ENCODE results near the gene SPDYE8. TPM values are rescaled to one million over a fixed set of nuclear protein-coding genes. Genes with fewer than 3 reads are reported as not detected.
"Not testable (repeated sequence)": the region's sequence is repeated elsewhere in the genome, so short reads cannot be mapped to it uniquely, and the experiment has no call there.

SPDYE8 gene
- total and polyA plus RNA-seq, 4 donors: 0.06 to 1.6 (median 0.36) TPM; not detected in 1

DNA sequence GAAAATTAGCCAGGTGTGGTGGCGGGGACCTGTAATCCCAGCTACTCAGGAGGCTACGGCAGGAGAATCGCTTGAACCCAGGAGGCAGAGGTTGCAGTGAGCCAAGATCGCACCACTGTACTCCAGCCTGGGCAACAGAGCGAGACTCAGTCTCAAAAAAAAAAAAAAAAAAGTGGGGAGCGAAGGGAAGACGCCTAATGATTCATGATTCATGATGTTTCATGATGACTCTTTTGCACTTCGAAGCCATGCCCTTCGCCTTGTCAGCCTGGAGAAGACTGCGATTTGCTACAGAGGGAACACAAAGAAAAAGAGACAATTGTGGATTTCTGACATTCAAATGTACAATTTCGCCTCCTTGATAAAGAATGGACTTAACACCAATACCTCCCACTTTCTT, 47.5 kb downstream of the SPDYE8 start:
- H3K36me3 ChIP-seq (ENCODE audit: control insufficient read depth, insufficient read depth, low read length); H3K4me1 ChIP-seq (ENCODE audit: control insufficient read depth, insufficient read depth, low read length); H3K27me3 ChIP-seq (ENCODE audit: control insufficient read depth, insufficient read depth, low read length); DNase-seq (ENCODE audit: low read depth in 4 of 6, low spot score in 6 of 6); H3K9me3 ChIP-seq (ENCODE audit: control insufficient read depth, insufficient read depth, low read length); H3K4me3 ChIP-seq (ENCODE audit: low read depth, low read length); H3K27ac ChIP-seq (ENCODE audit: low read depth, low read length): not testable (repeated sequence)
- no CpG with 5 or more reads among the region's 11 CpGs for WGBS (ENCODE audit: insufficient coverage)

DNA sequence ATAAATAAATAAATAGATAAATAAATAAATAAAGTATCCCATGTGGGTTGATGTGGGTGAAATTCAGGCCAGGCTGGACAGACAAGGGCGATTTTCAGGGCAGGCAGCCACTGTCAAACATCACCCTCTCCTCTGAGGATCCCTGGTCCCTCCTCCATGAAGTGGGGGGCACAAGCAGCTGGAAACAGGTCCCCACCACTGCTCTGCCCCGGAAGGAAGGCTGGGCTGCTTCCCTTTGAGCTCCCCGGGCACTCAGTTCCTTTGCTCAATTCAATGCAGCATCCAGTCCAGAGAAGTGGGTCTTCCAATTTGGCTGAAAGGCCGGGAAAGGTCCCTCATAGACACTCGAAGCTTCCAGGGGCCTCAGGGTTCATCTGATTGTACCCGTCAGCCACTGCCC, 49.2 kb downstream of the SPDYE8 start:
- DNase-seq (ENCODE audit: low read depth in 4 of 6, low spot score in 6 of 6); H3K27ac ChIP-seq (ENCODE audit: low read depth, low read length); H3K36me3 ChIP-seq (ENCODE audit: control insufficient read depth, insufficient read depth, low read length); H3K4me1 ChIP-seq (ENCODE audit: control insufficient read depth, insufficient read depth, low read length); H3K4me3 ChIP-seq (ENCODE audit: low read depth, low read length); H3K9me3 ChIP-seq (ENCODE audit: control insufficient read depth, insufficient read depth, low read length); H3K27me3 ChIP-seq (ENCODE audit: control insufficient read depth, insufficient read depth, low read length): not testable (repeated sequence)
- no CpG with 5 or more reads among the region's 6 CpGs for WGBS (ENCODE audit: insufficient coverage)

DNA sequence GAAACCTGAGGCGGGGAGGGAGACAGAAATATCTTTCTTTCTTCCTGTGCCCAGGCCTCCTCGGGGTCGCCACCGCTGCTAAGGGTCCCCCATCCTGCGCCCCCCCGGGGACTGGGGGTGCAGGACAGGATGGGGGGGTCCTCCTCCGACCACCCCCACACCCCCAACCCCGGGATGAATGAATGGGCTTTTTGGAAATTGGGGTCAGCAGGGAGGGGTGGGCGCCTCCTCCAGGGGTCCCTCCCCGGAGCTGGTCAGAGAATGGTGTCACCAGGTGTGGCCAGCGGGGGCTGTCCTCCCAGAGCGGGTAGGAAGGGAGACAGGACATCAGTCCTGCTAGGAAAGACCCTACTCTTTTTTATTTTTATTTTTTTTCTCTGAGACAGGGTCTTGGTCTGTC, 53.1 kb downstream of the SPDYE8 start:
- not testable (repeated sequence) for H3K27ac ChIP-seq (ENCODE audit: low read depth, low read length); H3K4me3 ChIP-seq (ENCODE audit: low read depth, low read length)
- no CpG with 5 or more reads among the region's 12 CpGs for WGBS (ENCODE audit: insufficient coverage)

DNA sequence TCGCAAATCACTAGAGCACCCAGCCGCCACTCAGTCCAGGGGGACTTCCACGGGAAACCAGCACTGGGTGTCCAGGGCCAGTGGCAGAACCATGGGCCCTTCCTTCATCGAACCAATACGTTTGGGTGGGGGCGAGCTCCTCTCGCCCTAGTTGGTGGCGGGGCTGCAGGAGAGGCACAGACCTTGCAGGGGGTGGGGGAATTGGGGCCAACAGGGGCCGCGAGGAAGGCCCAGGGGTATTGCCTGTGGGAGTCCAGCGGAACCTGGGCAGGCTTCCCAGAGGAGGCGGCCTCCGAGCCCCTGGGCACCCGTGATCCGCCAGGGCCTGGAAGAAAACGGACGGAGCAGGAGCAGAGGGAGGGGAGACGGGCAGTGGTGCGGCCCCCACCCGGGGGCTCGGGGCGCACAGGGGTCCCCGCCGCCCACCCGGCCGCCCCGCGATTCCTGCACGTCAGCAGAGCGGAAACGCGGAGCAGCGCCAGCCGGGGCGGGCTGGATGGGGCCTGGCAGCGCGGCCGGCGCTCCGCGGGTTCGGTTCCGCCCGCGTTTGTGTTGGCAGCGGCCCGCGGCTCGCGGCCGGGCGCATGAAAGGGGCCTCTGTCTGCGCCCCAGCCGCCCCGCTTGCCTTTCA, 53.8 kb downstream of the SPDYE8 start:
- not testable (repeated sequence) for H3K4me1 ChIP-seq (ENCODE audit: control insufficient read depth, insufficient read depth, low read length); H3K36me3 ChIP-seq (ENCODE audit: control insufficient read depth, insufficient read depth, low read length); H3K4me3 ChIP-seq (ENCODE audit: low read depth, low read length); H3K27me3 ChIP-seq (ENCODE audit: control insufficient read depth, insufficient read depth, low read length); DNase-seq (ENCODE audit: low read depth in 4 of 6, low spot score in 6 of 6); H3K27ac ChIP-seq (ENCODE audit: low read depth, low read length); H3K9me3 ChIP-seq (ENCODE audit: control insufficient read depth, insufficient read depth, low read length)
- 82% methylated on average over 5 of the region's 55 CpGs for WGBS (ENCODE audit: insufficient coverage)

More for the DNA sequence above, 53.1 kb downstream of the SPDYE8 start:
- not testable (repeated sequence) for H3K36me3 ChIP-seq (ENCODE audit: control insufficient read depth, insufficient read depth, low read length); H3K4me1 ChIP-seq (ENCODE audit: control insufficient read depth, insufficient read depth, low read length); DNase-seq (ENCODE audit: low read depth in 4 of 6, low spot score in 6 of 6); H3K27me3 ChIP-seq (ENCODE audit: control insufficient read depth, insufficient read depth, low read length); H3K9me3 ChIP-seq (ENCODE audit: control insufficient read depth, insufficient read depth, low read length)

DNA sequence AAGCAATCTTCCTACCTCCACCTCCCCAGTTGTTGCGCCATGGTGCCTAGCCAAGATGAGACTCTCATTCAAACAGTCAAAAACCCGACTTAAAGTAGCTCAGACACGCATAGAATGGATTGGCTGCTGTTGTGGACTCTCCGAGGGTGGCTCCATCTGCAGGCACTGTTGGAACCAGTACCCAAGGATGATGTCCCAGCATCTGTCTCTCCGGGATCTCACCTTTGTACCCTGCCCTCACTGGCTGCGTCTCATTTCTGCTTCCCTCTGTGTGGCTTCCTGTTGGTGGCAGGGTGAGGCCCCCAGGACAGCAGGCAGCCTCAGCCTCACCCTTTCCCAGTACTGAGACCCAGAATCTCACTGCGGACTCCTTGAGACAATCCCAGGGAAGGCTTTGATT, 54.8 kb downstream of the SPDYE8 start:
- H3K27me3 ChIP-seq (ENCODE audit: control insufficient read depth, insufficient read depth, low read length); H3K9me3 ChIP-seq (ENCODE audit: control insufficient read depth, insufficient read depth, low read length); H3K36me3 ChIP-seq (ENCODE audit: control insufficient read depth, insufficient read depth, low read length); H3K27ac ChIP-seq (ENCODE audit: low read depth, low read length); H3K4me1 ChIP-seq (ENCODE audit: control insufficient read depth, insufficient read depth, low read length); DNase-seq (ENCODE audit: low read depth in 4 of 6, low spot score in 6 of 6); H3K4me3 ChIP-seq (ENCODE audit: low read depth, low read length): not testable (repeated sequence)
- no CpG with 5 or more reads among the region's 7 CpGs for WGBS (ENCODE audit: insufficient coverage)

DNA sequence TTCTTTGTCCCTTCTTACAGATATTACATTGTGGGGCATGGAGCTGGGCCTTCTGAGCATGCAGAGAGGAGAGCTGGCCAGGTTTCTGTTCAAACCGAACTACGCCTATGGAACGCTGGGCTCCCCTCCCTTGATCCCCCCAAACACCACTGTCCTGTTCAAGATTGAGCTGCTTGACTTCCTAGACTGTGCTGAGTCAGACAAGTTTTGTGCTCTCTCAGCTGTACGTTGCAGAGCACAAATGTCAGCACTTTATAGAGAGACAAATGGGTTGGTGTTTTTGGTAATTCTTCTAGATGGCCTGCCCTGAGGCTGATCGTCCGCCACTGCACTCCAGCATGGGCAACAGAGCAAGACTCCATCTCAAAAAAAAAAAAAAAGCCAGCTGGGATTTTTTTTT, 58.1 kb downstream of the SPDYE8 start:
- not testable (repeated sequence) for H3K27me3 ChIP-seq (ENCODE audit: control insufficient read depth, insufficient read depth, low read length); H3K36me3 ChIP-seq (ENCODE audit: control insufficient read depth, insufficient read depth, low read length); DNase-seq (ENCODE audit: low read depth in 4 of 6, low spot score in 6 of 6); H3K27ac ChIP-seq (ENCODE audit: low read depth, low read length); H3K9me3 ChIP-seq (ENCODE audit: control insufficient read depth, insufficient read depth, low read length); H3K4me3 ChIP-seq (ENCODE audit: low read depth, low read length); H3K4me1 ChIP-seq (ENCODE audit: control insufficient read depth, insufficient read depth, low read length)
- no CpG with 5 or more reads among the region's 6 CpGs for WGBS (ENCODE audit: insufficient coverage)

Small RNA genes within 50 kb of the gene (small RNA-seq; reads per million reads assigned to genes)
- gene RF00019 (ENCODE audit: low replicate concordance): not detected

Other genes with a start within 250 kb of the SPDYE8 start
- gene TYW1B, start 201.6 kb downstream of the SPDYE8 start, total RNA-seq: 10 to 100 TPM in 1 of 2 donors, 1 to 10 TPM in 1; 5.5 to 11.5 TPM
- 1 to 10 TPM; 2.4 to 5.0 TPM for gene TYW1B, start 201.6 kb downstream of the SPDYE8 start, polyA plus RNA-seq (ENCODE audit: insufficient read length in 2 of 2)
- 10 to 100 TPM in 1 of 2 donors, 1 to 10 TPM in 1; 9.8 to 10.9 TPM for gene POM121, start 104.7 kb downstream of the SPDYE8 start, total RNA-seq
- gene POM121, start 104.7 kb downstream of the SPDYE8 start, polyA plus RNA-seq (ENCODE audit: insufficient read length in 2 of 2): 10 to 100 TPM; 49.8 to 53.7 TPM
- under 1 TPM in 1 of 2 donors, not detected in 1; 0.66 TPM for gene TRIM74, start 60.3 kb downstream of the SPDYE8 start, total RNA-seq
- gene TRIM74, start 60.3 kb downstream of the SPDYE8 start, polyA plus RNA-seq (ENCODE audit: insufficient read length in 2 of 2): 1 to 10 TPM; 1.0 to 3.2 TPM
- gene SPDYE11, start 28.1 kb upstream of the SPDYE8 start, total RNA-seq: under 1 TPM; 0.06 to 0.10 TPM
- 1 to 10 TPM in 1 of 2 donors, under 1 TPM in 1; 0.36 to 1.6 TPM for gene SPDYE11, start 28.1 kb upstream of the SPDYE8 start, polyA plus RNA-seq (ENCODE audit: insufficient read length in 2 of 2)
- gene SPDYE9, start 56.3 kb upstream of the SPDYE8 start, total RNA-seq: under 1 TPM; 0.06 to 0.10 TPM
- gene SPDYE9, start 56.3 kb upstream of the SPDYE8 start, polyA plus RNA-seq (ENCODE audit: insufficient read length in 2 of 2): 1 to 10 TPM in 1 of 2 donors, under 1 TPM in 1; 0.36 to 1.6 TPM